Activated CD8-positive, alpha-beta memory T cell treated with anti-CD3 and anti-CD28 coated beads, Interleukin-2, amount 50 U/mL, for 48 hours (primary cell): ENCODE results near the gene SPATA31C1.
"Not testable (repeated sequence)": the region's sequence is repeated elsewhere in the genome, so short reads cannot be mapped to it uniquely, and the experiment has no call there.

Experiments
- DNase-seq: peaks from one replicate; pipeline ENCODE4 v3.0.0-alpha.2; 2020

The SPATA31C1 gene

GRCh38 chr9:87917662-87918061 lies at the start of gene SPATA31C1:
Gene SPATA31C1 (plus strand): TSS chr9:87917962.
- not testable (repeated sequence) for DNase-seq

DNA sequence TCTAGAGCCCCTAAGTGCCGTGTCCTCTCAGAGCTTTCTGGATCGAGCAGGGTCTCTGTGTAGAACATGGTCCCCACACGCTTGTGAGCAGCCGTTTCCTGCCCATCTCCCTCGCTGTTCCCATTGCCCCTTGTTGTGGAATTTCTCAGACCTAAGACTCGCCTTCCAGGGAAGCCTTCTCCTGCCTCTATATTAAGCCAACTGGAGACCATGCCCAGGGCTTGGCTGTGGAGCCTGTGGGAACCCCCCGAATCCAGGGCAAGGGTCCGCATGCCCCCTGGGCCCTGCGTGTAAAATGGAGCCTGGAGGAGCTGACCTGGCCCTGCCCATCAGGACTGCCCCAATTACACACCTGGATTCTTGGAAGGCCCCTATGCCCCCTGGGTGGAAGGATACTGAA lies 49.6 kb upstream of the SPATA31C1 start:
- DNase-seq: no peak

GRCh38 chr9:87868635-87869034 lies 49.1 kb upstream of the SPATA31C1 start:
- no peak for DNase-seq

DNA sequence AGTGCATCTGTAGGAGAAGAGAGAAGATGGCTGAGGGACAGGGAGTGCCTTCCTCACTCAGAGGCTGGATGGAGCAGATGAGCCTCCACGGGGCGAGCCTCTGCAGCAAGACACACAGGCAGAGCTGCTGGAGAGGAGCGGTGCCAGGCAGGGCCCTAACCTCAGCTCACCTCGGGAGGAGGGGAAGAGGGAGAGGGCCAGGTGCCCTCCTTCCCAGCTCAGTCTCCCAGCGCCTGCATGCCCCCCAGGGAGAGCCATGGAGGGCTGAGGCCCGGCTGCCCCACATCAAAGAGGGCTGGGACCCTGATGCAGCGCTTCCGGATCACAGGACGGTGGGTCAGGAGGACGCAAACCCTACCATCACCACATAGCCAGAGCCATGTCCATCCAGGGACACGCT lies 48.7 kb upstream of the SPATA31C1 start:
- DNase-seq: peak; percentile 26

GRCh38 chr9:87871425-87872078 lies 46.2 kb upstream of the SPATA31C1 start:
- peak; percentile 18 for DNase-seq

GRCh38 chr9:87872079-87872624 lies 45.6 kb upstream of the SPATA31C1 start:
- DNase-seq: peak; percentile 29

DNA sequence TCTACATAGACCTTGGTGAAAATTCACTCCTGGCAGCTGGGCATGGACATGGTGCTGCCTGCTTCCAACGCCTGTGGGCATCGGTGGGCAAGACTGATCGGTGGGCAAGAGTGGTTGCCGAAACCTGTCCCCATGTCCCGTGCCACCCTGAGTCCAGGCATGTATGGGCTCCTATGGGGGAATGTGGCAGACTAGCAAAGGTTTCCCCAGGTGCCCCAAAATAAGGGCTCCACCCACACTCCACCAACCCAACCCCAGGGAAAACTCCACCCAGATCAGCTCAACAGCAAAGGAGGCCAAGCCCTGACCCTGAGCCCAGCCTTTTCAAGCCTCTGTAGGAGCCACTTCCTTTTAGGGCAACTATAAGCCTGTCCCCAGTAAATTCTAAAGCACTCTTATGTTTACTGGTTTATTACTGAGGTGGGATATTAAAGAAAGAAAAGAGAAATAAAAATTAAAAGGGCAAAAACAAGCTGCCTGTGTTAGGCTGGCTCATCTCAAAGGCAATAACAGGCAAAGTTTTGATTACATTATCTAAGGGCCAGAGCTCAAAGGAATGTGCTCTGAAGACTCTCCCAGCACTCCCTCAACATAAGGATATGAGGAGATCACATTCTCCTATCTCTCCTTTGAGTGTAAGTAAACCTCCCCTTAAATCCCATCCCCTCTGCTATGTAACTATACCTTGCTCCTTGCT lies 44.0 kb upstream of the SPATA31C1 start:
- peak; percentile 23 for DNase-seq

DNA sequence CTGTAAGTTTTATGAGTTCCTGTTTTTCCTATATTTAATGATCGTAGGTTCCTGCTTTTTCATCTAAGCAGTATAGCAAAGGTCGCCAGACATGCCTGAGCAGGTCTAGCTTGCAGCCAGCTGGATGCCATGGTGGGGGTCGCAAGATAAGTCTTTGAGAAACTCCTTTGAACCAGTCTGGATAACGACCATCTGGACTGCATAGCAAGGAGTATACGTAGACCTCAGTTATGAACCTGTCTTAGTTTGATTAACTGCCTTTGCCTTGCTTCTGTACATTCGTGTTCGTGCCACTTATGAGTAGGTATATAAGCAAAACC lies 43.5 kb upstream of the SPATA31C1 start:
- DNase-seq: no peak

GRCh38 chr9:87875060-87875459 lies 42.7 kb upstream of the SPATA31C1 start:
- DNase-seq: no peak

GRCh38 chr9:87875831-87876545 lies 41.8 kb upstream of the SPATA31C1 start:
- DNase-seq: no peak

DNA sequence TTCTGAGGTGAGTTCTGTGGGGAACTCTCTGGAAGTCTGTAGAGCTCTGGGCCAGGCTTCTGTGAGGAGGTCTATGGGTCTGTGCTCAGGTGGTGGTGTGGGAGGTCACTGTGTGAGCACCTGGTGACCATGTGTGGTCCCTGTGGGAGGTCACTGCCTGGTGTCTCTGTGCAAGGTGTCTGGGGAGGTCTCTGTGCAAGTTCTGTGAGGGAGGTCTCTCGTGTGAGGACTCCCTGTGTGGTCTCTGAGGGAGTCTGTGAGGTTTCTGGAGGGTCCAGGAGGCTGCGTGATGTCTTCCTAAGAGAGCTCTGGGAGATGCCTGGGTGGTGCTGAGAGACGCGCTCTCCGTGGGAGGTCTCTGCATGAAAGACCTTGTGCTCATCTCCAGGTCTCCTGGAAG lies 41.1 kb upstream of the SPATA31C1 start:
- peak; percentile 46 for DNase-seq

- no peak for DNase-seq
Observed at GRCh38 chr9:87878989-87879511, 38.7 kb upstream of the SPATA31C1 start.

DNA sequence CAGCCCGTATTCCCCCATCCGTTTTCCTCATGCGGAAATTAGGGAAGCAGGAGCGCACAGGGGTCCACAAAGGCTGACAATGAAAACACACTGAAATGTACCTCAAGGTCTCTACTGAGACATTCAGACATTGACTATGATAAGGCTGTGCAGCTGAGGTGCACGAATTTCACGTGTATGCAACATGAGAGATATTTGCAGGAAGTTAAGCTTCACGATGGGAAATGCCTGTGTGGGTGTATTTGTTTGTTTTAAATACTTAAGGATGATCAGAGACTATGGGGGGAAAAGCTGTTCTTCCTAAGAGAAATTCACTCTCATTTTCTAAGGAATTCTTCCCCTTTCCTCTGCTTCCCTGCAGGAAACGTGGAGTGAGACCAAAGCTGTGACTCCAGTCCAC lies 37.6 kb upstream of the SPATA31C1 start:
- no peak for DNase-seq

DNA sequence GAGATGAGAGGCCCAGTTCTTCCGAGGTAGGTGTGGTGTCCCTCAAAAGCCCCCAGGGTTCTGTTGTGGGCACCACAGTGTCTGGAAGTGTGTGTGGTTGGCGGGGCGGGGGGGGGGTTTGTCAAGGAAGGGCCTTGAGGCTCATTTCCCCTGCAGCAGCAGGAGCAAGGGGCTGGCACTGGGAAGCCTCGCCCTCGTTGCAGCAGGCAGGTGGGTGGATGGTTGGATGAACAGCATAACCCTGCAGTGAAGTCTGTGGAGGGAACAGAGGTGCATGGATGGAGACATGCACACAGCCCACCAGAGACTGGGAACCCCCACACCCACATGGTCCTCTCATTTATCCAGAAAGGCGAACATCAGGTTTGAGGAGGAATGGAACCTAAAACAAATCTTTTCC lies 37.1 kb upstream of the SPATA31C1 start:
- DNase-seq: no peak

DNA sequence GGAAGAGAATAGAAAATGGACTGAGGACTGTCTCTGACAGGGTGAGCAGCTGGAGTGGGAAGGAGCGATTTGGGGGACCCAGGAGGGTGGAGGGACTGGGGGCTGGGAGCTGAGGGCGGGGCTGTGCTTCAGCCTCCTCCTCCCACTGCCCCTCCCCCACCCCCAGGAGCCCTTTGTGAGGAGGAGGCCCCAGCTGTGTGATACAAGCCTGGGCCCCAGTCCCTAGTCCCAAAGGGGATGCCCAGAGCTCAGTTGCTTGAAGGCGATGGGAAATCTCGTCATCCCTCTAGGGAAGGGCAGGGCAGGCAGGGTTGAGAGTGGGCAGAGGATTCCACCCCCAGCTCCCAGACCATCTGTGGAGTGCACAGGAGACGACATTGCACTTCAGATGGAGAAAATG lies 35.1 kb upstream of the SPATA31C1 start, which contains the start of gene SPATA31E1:
SPATA31E1 (plus strand) TSS at position 251 of the 400 bp plus-strand sequence; CDS start at position 266, 15 bp downstream.
- DNase-seq: no peak

DNA sequence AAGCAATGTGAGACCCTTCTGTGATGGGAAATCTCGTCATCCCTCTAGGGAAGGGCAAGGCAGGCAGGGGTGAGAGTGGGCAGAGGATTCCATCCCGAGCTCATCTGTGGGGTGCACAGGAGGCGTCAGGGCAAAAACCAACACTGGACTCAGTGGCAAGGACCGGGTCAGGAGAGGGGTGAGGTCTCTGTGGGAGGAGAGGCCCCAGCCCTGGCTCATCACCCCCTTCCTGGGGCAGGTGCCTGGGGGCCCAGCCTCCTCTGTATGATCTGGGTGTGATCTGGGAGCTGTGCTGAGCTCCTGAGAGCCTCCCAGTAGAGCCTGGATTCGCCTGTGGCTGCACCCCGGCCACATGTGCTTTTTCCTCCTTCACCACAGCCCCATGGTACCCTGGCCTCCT lies 34.5 kb upstream of the SPATA31C1 start:
- peak; percentile 38 for DNase-seq

DNA sequence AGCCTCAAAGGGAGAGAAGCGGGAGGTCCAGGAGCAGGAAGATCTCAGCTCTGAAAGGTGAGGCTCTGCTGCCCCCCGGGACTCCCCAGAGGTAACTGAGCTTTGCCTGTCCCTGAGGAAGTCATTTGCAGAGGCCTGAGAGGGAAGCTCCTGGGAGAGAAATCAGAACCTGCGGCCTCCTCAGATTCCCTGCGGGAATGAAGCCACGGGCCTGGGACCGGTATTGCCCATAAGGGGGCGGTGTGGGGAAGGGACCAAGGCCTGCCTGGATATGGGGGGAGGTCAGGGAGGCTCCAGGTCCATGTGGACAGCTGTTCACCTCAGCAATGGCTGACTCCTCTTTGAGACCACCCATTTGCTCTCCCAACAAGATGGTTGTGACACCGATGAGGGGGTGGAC lies 33.8 kb upstream of the SPATA31C1 start:
- peak; percentile 36 for DNase-seq

DNA sequence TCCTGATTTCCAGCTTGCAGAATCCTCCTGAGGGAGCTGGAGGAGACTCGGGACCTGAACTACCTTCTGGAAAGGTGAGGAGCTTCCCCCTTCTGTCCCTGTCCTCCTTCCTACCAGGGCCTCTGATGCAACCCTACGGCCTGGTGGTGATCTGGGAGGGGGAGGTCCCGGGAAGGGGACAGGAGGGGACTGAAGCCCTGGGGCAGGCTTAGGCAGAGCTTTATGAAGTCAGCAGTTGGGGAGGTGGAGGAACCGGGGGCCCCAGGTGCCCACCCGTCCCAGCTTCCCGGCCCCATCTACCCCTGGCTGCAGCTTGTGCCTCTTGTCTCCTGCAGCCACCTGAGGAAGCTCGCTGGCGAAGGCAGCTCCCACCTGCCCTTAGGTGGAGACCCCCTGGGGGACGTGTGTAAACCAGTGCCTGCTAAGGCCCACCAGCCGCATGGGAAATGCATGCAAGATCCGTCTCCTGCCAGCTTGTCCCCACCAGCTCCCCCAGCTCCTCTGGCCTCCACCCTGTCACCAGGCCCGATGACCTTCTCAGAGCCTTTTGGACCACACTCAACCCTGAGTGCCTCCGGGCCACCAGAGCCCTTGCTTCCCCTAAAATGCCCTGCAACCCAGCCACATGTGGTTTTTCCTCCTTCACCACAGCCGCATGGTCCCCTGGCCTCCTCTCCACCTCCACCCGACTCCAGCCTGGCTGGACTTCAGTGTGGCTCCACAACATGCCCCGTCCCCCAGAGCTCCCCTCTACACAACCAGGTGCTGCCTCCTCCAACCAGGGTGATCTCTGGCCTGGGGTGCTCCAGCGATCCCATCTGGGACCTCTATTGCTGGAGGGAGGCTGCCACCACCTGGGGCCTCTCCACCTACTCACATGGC lies 32.9 kb upstream of the SPATA31C1 start:
- peak; percentile 43 for DNase-seq

DNA sequence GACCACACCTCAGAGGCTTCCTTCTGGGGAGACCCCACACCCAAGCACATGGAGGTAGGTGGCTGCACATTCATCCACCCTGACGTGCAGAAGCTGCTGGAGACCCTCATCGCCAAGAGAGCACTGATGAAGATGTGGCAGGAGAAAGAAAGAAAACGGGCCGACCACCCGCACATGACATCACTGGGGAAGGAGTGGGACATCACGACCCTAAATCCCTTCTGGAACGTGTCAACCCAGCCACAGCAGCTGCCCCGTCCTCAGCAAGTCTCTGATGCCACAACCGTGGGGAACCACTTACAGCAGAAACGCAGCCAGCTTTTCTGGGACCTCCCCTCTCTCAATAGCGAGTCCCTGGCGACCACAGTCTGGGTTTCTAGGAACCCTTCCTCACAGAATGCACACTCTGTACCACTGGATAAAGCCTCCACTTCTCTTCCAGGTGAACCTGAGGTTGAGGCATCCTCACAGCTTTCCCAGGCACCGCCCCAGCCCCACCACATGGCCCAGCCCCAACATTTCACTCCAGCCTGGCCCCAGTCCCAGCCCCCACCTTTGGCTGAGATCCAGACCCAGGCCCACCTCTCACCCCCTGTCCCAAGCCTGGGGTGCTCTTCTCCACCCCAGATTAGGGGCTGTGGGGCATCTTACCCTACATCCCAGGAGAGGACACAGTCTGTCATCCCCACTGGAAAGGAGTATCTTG lies 32.1 kb upstream of the SPATA31C1 start:
- peak; percentile 41 for DNase-seq

- DNase-seq: peak; percentile 20
Observed at GRCh38 chr9:87886210-87886932, 31.4 kb upstream of the SPATA31C1 start.

DNA sequence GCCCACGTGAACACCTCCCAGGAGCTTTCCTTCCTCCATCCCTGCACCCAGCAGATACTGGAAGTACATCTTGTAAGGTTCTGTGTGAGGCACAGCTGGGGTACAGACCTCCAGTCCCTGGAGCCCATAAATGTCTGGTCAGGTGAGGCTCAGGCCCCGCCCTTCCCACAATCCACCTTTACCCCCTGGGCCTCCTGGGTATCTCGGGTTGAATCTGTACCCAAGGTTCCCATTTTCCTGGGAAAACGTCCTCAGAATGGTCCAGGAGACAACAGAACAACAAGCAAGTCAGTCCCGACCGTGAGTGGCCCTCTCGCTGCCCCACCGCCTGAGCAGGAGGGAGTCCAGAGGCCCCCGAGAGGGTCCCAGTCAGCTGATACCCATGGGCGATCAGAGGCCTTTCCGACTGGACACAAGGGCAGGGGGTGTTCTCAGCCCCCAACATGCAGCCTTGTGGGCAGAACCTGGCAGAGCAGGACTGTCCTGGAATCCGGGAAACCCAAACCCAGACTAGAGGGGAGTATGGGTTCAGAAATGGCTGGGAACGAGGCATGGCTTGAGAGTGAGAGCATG lies 30.7 kb upstream of the SPATA31C1 start:
- peak; percentile 42 for DNase-seq
